Keratinocyte (primary cell): Measurements from ENCODE around the gene PRKAR1B. TPM values are rescaled to one million over a fixed set of nuclear protein-coding genes. Genes with fewer than 3 reads are reported as not detected.

Experiments used
- DNase-seq: peaks from one replicate; pipeline ENCODE4 v3.0.0-alpha.2; 2011; ENCODE audit warnings: low read depth, missing footprints, low spot score
- FAIRE-seq: peaks from 2 replicates; lab custom pipeline; 2011; peaks lifted over from hg19 to GRCh38; lab: Jason Lieb, UNC
- H2AFZ ChIP-seq: 2 replicates; pipeline ENCODE4 v1.6.0; 2012; ENCODE audit warnings: low read length, control low read depth, inconsistent platforms; ENCODE audit not compliant: control insufficient read depth
- H3K27ac ChIP-seq: 2 replicates; pipeline ENCODE4 v1.5.1; 2011; ENCODE audit warnings: low read length; ENCODE audit not compliant: control insufficient read depth, insufficient read depth
- H3K27me3 ChIP-seq: 3 replicates; pipeline ENCODE4 v1.6.0; 2011; ENCODE audit warnings: low read length; ENCODE audit not compliant: control insufficient read depth, insufficient read depth; ENCODE audit errors: extremely low read depth
- H3K36me3 ChIP-seq, 2 experiments: 2 replicates in 1 of 2; 3 replicates in 1 of 2; pipeline ENCODE4 v1.5.1; 2011; ENCODE audit warnings: low read length in 2 of 2, mild to moderate bottlenecking in 1 of 2; ENCODE audit not compliant: control insufficient read depth in 2 of 2, insufficient read depth in 2 of 2; ENCODE audit errors: extremely low read depth in 1 of 2
- H3K4me1 ChIP-seq: 3 replicates; pipeline ENCODE4 v1.5.1; 2011; ENCODE audit warnings: low read length; ENCODE audit not compliant: control insufficient read depth, insufficient read depth; ENCODE audit errors: extremely low read depth
- H3K4me2 ChIP-seq: 3 replicates; pipeline ENCODE4 v1.6.0; 2011; ENCODE audit warnings: low read depth, low read length; ENCODE audit not compliant: control insufficient read depth, insufficient read depth; ENCODE audit errors: extremely low read depth
- H3K4me3 ChIP-seq, 3 experiments: fragments of 200-600 bp in 1 of 3; sonication (generic) in 1 of 3; 2 replicates in 2 of 3; 3 replicates in 1 of 3; pipeline ENCODE4 v1.5.1; 2011 to 2016; ENCODE audit warnings: low read length in 3 of 3, mild to moderate bottlenecking in 3 of 3, control low read depth in 2 of 3, inconsistent platforms in 1 of 3, low read depth in 1 of 3, mixed read lengths in 1 of 3, mixed run types in 1 of 3, moderate library complexity in 1 of 3; ENCODE audit not compliant: control insufficient read depth in 2 of 3, insufficient read depth in 2 of 3; ENCODE audit errors: extremely low read depth in 1 of 3
- H3K79me2 ChIP-seq: 2 replicates; pipeline ENCODE4 v1.6.0; 2012; ENCODE audit warnings: low read length; ENCODE audit not compliant: control insufficient read depth, insufficient read depth
- H3K9ac ChIP-seq: 3 replicates; pipeline ENCODE4 v1.6.0; 2011; ENCODE audit warnings: low read length; ENCODE audit not compliant: control insufficient read depth, insufficient read depth; ENCODE audit errors: extremely low read depth
- H3K9me1 ChIP-seq: 3 replicates; pipeline ENCODE4 v1.6.0; 2011; ENCODE audit warnings: low read length; ENCODE audit not compliant: control insufficient read depth, insufficient read depth; ENCODE audit errors: extremely low read depth
- H3K9me3 ChIP-seq: 2 replicates; pipeline ENCODE4 v1.5.1; 2012; ENCODE audit warnings: low read depth, low read length; ENCODE audit not compliant: control insufficient read depth
- H4K20me1 ChIP-seq: 3 replicates; pipeline ENCODE4 v1.6.0; 2011; ENCODE audit warnings: low read length; ENCODE audit not compliant: control insufficient read depth, insufficient read depth; ENCODE audit errors: extremely low read depth
- EZH2 ChIP-seq: IDR thresholded peaks from one replicate; pipeline ENCODE4 v1.6.1; 2012; ENCODE audit warnings: inconsistent platforms, mild to moderate bottlenecking, low read length, moderate library complexity
- dilution Hi-C: fragments of 300-500 bp; cut with MboI; formaldehyde crosslinking; loops from one replicate; pipeline ENCODE4 v1.7.0; 2020; ENCODE audit warnings: low sequenced_read_pairs; ENCODE audit not compliant: extremely low pct_ligation_motif_present
- polyA plus RNA-seq, 5 experiments: library from polyadenylated mRNA; depleted of rRNA in 3 of 5; stranded (reverse) in 3 of 5; stranded (forward) in 1 of 5; unstranded in 1 of 5; fragments of >200 nt; gene quantifications; 1 replicate in 1 of 5; 2 replicates in 3 of 5; 3 replicates in 1 of 5; pipeline versions ENCODE4 v1.2.1 to v1.2.3, GENCODE V29; 2011 to 2012; ENCODE audit warnings: missing spikeins in 2 of 5, low read depth in 1 of 5, low replicate concordance in 1 of 5
- TF ChIP-seq, protein P1 (sequence below), 3 experiments: IDR thresholded peaks in 1 of 3; conservative IDR thresholded peaks in 1 of 3; optimal IDR thresholded peaks in 1 of 3; 2 replicates in 2 of 3; 3 replicates in 1 of 3; pipeline versions ENCODE3 to v1.5.1; 2011; ENCODE audit warnings: low read length in 3 of 3, mild to moderate bottlenecking in 3 of 3, moderate library complexity in 2 of 3, control low read depth in 1 of 3, inconsistent platforms in 1 of 3; ENCODE audit not compliant: insufficient read depth in 2 of 3; ENCODE audit errors: extremely low read depth in 1 of 3

The PRKAR1B gene
- polyA plus RNA-seq, 1 donor (not counting 4 experiments of a cell fraction or from before 2014, with no cell fraction given): 10.8 TPM

DNA sequence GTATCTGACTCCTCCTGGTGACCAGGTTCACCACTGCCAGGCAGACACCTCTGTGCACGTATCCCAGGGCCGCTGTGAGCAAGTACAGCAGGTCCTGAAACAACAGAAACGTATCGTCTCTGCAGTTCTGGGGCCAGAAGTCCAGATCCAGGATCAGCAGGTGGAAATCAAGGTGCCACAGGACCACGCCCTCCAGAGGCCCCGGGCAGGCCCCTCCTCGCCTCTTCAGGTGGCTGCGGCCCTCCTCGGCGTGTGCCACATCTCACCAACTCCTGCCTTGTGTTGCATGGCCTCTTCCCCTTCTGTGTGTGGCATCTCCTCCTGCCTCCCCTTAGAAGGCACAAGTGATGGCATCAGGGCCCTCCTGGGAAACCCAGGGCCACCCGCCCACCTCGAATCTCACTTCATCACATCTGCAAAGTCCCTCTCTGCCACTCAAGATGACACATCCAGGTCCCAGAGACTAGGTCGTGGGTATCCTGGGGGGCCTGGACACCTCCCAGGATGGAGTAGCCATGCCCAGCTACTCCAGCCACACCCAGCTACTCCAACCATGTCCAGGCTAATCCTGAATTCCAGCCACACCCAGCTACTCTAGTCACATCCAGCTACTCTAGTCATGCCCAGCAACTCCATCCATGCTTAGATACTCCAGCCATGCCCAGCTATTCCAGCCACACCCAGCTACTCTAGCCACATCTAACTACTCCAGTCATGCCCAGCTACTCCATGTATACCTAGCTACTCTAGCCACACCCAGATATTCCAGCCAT, 53.2 kb downstream of the PRKAR1B start:
- H3K36me3 ChIP-seq: peaks cover 0 to 4% of the 10 kb centered on the region in 2 experiments
- no peaks in the 10 kb centered on the region for H3K79me2 ChIP-seq
- H4K20me1 ChIP-seq: no peaks in the 10 kb centered on the region
- no peak overlapping the region for H3K4me2 ChIP-seq
- FAIRE-seq (no peak), DNase-seq (no peak)
- TF ChIP-seq EZH2: no peak
- TF ChIP-seq, protein P1, sequence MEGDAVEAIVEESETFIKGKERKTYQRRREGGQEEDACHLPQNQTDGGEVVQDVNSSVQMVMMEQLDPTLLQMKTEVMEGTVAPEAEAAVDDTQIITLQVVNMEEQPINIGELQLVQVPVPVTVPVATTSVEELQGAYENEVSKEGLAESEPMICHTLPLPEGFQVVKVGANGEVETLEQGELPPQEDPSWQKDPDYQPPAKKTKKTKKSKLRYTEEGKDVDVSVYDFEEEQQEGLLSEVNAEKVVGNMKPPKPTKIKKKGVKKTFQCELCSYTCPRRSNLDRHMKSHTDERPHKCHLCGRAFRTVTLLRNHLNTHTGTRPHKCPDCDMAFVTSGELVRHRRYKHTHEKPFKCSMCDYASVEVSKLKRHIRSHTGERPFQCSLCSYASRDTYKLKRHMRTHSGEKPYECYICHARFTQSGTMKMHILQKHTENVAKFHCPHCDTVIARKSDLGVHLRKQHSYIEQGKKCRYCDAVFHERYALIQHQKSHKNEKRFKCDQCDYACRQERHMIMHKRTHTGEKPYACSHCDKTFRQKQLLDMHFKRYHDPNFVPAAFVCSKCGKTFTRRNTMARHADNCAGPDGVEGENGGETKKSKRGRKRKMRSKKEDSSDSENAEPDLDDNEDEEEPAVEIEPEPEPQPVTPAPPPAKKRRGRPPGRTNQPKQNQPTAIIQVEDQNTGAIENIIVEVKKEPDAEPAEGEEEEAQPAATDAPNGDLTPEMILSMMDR (optimal IDR thresholded peaks at IDR 0.05 in 1 of 3, IDR thresholded peaks at IDR 0.05 in 1 of 3, conservative IDR thresholded peaks at IDR 0.05 in 1 of 3; ENCODE audit: extremely low read depth in 1 of 3, insufficient read depth in 2 of 3, low read length in 3 of 3): no peak
- H3K9me1 ChIP-seq: no peaks in the 10 kb centered on the region
- dilution Hi-C loops: no loop called here
- H2AFZ ChIP-seq: no peak overlapping the region
- peaks cover 2% of the 10 kb centered on the region for H3K9me3 ChIP-seq
- no peak overlapping the region for H3K4me3 ChIP-seq
- H3K4me1 ChIP-seq: no peaks in the 10 kb centered on the region
- H3K9ac ChIP-seq: no peak overlapping the region
- H3K27ac ChIP-seq: no peak overlapping the region
- H3K27me3 ChIP-seq: no peaks in the 10 kb centered on the region

DNA sequence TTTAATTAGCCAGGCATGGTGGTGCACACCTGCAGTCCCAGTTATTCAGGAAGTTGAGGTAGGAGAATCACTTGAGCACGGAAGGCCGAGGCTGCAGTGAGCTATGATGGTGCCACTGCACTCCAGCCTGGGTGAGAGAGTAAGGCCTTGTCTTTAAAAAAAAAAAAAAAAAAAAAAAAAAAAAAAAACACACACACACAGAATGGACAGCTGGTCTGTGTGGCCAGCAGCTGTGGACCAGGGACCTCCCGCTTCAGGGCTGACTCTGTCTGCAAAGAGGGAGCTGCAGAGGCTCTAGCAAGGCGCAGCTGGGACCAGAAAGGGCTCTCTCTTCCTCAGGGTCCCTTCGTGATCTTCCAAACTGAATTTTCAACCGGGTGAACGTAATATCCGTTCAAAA, 54.2 kb downstream of the PRKAR1B start:
- H3K4me2 ChIP-seq: no peak overlapping the region
- no peak overlapping the region for H3K4me3 ChIP-seq
- no peaks in the 10 kb centered on the region for H4K20me1 ChIP-seq
- H3K36me3 ChIP-seq: peaks cover 0 to 4% of the 10 kb centered on the region in 2 experiments
- H2AFZ ChIP-seq: no peak overlapping the region
- H3K9me3 ChIP-seq: peaks cover 2% of the 10 kb centered on the region
- DNase-seq (no peak), FAIRE-seq (no peak)
- TF ChIP-seq EZH2: no peak
- TF ChIP-seq, protein P1 (optimal IDR thresholded peaks at IDR 0.05 in 1 of 3, IDR thresholded peaks at IDR 0.05 in 1 of 3, conservative IDR thresholded peaks at IDR 0.05 in 1 of 3; ENCODE audit: extremely low read depth in 1 of 3, insufficient read depth in 2 of 3, low read length in 3 of 3): no peak
- no peaks in the 10 kb centered on the region for H3K4me1 ChIP-seq
- dilution Hi-C loops: no loop called here
- no peaks in the 10 kb centered on the region for H3K27me3 ChIP-seq
- H3K9me1 ChIP-seq: no peaks in the 10 kb centered on the region
- H3K9ac ChIP-seq: no peak overlapping the region
- no peak overlapping the region for H3K27ac ChIP-seq
- no peaks in the 10 kb centered on the region for H3K79me2 ChIP-seq
